GM23248 (cell line): ENCODE results near the gene THSD4.

Experiments used
- EZH2 ChIP-seq: fragments of 200-600 bp; sonication (generic); IDR thresholded peaks from 2 replicates; pipeline ENCODE4 v1.6.1; 2018; ENCODE audit warnings: antibody characterized with exemption, mild to moderate bottlenecking; ENCODE audit not compliant: insufficient read depth, poor library complexity, severe bottlenecking
- EZH2phosphoT487 ChIP-seq: fragments of 200-600 bp; sonication (generic); IDR thresholded peaks from 2 replicates; pipeline ENCODE4 v1.6.1; 2018; ENCODE audit warnings: antibody characterized with exemption, moderate library complexity, mild to moderate bottlenecking, low read depth; ENCODE audit not compliant: insufficient read depth

GRCh38 chr15:71611553-71612396, 496.5 kb downstream of the THSD4 start:
- TF ChIP-seq EZH2 (no peak), EZH2phosphoT487 (no peak)
